ENCODE results near the gene ALDOB. TPM values are rescaled to one million over a fixed set of nuclear protein-coding genes. Genes with fewer than 3 reads are reported as not detected.

ALDOB gene
- not detected in 2 replicates for total RNA-seq
- long read RNA-seq = 0 reads

- peaks cover 4% of the 10 kb centered on the region for H3K4me1 Mint-ChIP-seq (ENCODE audit: low read depth)
- TF ChIP-seq CTCF (IDR thresholded peaks at IDR 0.05; ENCODE audit: unreplicated experiment) = no peak
- no peak within 1 kb of the TSS for H3K27ac Mint-ChIP-seq
- H3K27me3 Mint-ChIP-seq = no peaks in the 10 kb centered on the region
- no peak within 1 kb of the TSS for H3K4me3 Mint-ChIP-seq (ENCODE audit: low read depth)
- H3K9me3 Mint-ChIP-seq (ENCODE audit: low read depth) = no peaks in the 10 kb centered on the region
- no peaks in the 10 kb centered on the region for H3K36me3 Mint-ChIP-seq (ENCODE audit: insufficient read depth)
- no peak for DNase-seq (ENCODE audit: low spot score, unreplicated experiment)
Observed at GRCh38 chr9:101435601-101436079, at the start of gene ALDOB. TSS of gene ALDOB (minus strand) at chr9:101435774. CDS start at chr9:101430887, 4,887 bp downstream.

- no peaks in the 10 kb centered on the region for H3K9me3 Mint-ChIP-seq (ENCODE audit: low read depth)
- peaks cover 19% of the 10 kb centered on the region for H3K27me3 Mint-ChIP-seq
- H3K4me3 Mint-ChIP-seq (ENCODE audit: low read depth) = no peak overlapping the region
Observed at GRCh38 chr9:101484046-101484445, 48.5 kb upstream of the ALDOB start.

GRCh38 chr9:101481261-101481660 is 45.7 kb upstream of the ALDOB start:
- no peak overlapping the region for H3K4me3 Mint-ChIP-seq (ENCODE audit: low read depth)
- no peak for TF ChIP-seq CTCF (IDR thresholded peaks at IDR 0.05; ENCODE audit: unreplicated experiment)
- H3K4me1 Mint-ChIP-seq (ENCODE audit: low read depth) = peaks cover 11% of the 10 kb centered on the region
- peaks cover 5% of the 10 kb centered on the region for H3K36me3 Mint-ChIP-seq (ENCODE audit: insufficient read depth)
- no peaks in the 10 kb centered on the region for H3K9me3 Mint-ChIP-seq (ENCODE audit: low read depth)
- no peak overlapping the region for H3K27ac Mint-ChIP-seq
- peaks cover 19% of the 10 kb centered on the region for H3K27me3 Mint-ChIP-seq
- no peak for DNase-seq (ENCODE audit: low spot score, unreplicated experiment)

More at GRCh38 chr9:101484046-101484445, 48.5 kb upstream of the ALDOB start:
- H3K27ac Mint-ChIP-seq = no peak overlapping the region
- H3K36me3 Mint-ChIP-seq (ENCODE audit: insufficient read depth) = no peaks in the 10 kb centered on the region
- H3K4me1 Mint-ChIP-seq (ENCODE audit: low read depth) = peaks cover 18% of the 10 kb centered on the region
- DNase-seq (ENCODE audit: low spot score, unreplicated experiment) = no peak
- no peak for TF ChIP-seq CTCF (IDR thresholded peaks at IDR 0.05; ENCODE audit: unreplicated experiment)

GRCh38 chr9:101480386-101480785 is 44.8 kb upstream of the ALDOB start:
- TF ChIP-seq CTCF (IDR thresholded peaks at IDR 0.05; ENCODE audit: unreplicated experiment) = no peak
- Mint-ChIP-seq H3K36me3 (ENCODE audit: insufficient read depth) (peaks cover 8% of the 10 kb centered on the region), H3K27ac (peak overlapping the region; percentile 71)

GRCh38 chr9:101479338-101480030 is 43.9 kb upstream of the ALDOB start:
- Mint-ChIP-seq H3K9me3 (ENCODE audit: low read depth) (no peaks in the 10 kb centered on the region), H3K4me3 (ENCODE audit: low read depth) (no peak overlapping the region), H3K27ac (no peak overlapping the region), H3K27me3 (peaks cover 7% of the 10 kb centered on the region), H3K36me3 (ENCODE audit: insufficient read depth) (peaks cover 12% of the 10 kb centered on the region), H3K4me1 (ENCODE audit: low read depth) (peaks cover 8% of the 10 kb centered on the region)
- TF ChIP-seq CTCF (IDR thresholded peaks at IDR 0.05; ENCODE audit: unreplicated experiment) = no peak
- no peak for DNase-seq (ENCODE audit: low spot score, unreplicated experiment)

More at GRCh38 chr9:101480386-101480785, 44.8 kb upstream of the ALDOB start:
- no peak for DNase-seq (ENCODE audit: low spot score, unreplicated experiment)
- Mint-ChIP-seq H3K4me3 (ENCODE audit: low read depth) (no peak overlapping the region), H3K27me3 (peaks cover 14% of the 10 kb centered on the region), H3K4me1 (ENCODE audit: low read depth) (peaks cover 8% of the 10 kb centered on the region), H3K9me3 (ENCODE audit: low read depth) (no peaks in the 10 kb centered on the region)

Measured in progenitor cell of endocrine pancreas (in vitro differentiated cells).